ENCODE results near the gene KIF3B.
"Not testable (repeated sequence)": the region's sequence is repeated elsewhere in the genome, so short reads cannot be mapped to it uniquely, and the experiment has no call there.

KIF3B gene

GRCh38 chr20:32353848-32354496, 76.5 kb downstream of the KIF3B start:
- Histone ChIP-seq H2AFZ (no peak overlapping the region), H3K9me3 (ENCODE audit: control insufficient read depth, low read length) (no peaks in the 10 kb centered on the region), H3K79me2 (peaks cover under 1% of the 10 kb centered on the region), H3K27me3 (ENCODE audit: control insufficient read depth, insufficient read depth, low read length) (no peaks in the 10 kb centered on the region), H3K27ac (no peak overlapping the region), H3K4me1 (peaks cover 3% of the 10 kb centered on the region), H3K4me3 (ENCODE audit: low read depth, low read length) (no peak overlapping the region), H3K9ac (no peak overlapping the region), H3K36me3 (ENCODE audit: control insufficient read depth, insufficient read depth, low read length) (no peaks in the 10 kb centered on the region), H3K4me2 (ENCODE audit: low read length) (no peak overlapping the region)
- no peak for TF ChIP-seq CTCF (IDR thresholded peaks at IDR 0.05)

DNA sequence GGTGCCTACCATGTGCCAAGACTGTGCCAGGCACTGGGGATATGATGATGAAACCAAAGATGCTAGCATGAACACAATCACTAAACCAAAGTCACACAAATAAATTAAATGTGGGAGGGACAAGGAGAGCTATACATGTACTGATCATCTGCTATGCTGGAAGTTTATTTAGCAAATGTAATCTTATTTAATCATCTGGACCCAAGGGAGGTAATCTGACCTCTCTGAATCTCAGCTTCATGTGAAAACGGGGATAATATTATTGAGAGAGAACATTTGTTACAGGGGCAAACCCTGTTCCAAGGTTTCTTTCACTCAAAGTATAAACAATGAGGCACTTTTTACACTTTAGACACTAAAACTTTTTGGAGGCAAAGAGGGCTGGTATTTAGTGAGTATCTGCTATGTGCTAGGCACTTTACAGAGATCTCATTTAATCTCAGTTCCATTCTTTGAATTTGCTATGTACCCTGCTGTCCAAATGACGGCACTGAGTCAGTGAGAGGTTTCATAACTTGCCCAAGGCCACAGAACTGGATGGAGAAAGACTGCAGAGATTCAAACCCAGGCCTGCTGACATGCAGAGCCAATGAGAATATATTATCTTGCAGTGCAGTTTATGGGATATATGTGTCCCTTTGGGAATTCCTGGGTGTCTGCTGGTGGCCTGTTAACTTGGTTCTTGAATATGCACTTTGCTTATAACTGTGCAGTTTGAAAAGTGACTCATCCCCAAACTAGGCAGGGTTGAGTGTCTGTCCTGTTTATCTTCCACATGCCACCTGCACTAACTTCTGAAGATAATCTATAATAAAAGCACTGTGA, 77.4 kb downstream of the KIF3B start:
- TF ChIP-seq CTCF (IDR thresholded peaks at IDR 0.05): no peak
- Histone ChIP-seq H3K27me3 (ENCODE audit: control insufficient read depth, insufficient read depth, low read length) (no peaks in the 10 kb centered on the region), H3K79me2 (peaks cover 3% of the 10 kb centered on the region), H3K4me2 (ENCODE audit: low read length) (no peak overlapping the region), H3K9ac (no peak overlapping the region), H3K36me3 (ENCODE audit: control insufficient read depth, insufficient read depth, low read length) (no peaks in the 10 kb centered on the region), H3K9me3 (ENCODE audit: control insufficient read depth, low read length) (no peaks in the 10 kb centered on the region), H3K27ac (no peak overlapping the region), H2AFZ (no peak overlapping the region), H3K4me1 (peaks cover 3% of the 10 kb centered on the region), H3K4me3 (ENCODE audit: low read depth, low read length) (no peak overlapping the region)

DNA sequence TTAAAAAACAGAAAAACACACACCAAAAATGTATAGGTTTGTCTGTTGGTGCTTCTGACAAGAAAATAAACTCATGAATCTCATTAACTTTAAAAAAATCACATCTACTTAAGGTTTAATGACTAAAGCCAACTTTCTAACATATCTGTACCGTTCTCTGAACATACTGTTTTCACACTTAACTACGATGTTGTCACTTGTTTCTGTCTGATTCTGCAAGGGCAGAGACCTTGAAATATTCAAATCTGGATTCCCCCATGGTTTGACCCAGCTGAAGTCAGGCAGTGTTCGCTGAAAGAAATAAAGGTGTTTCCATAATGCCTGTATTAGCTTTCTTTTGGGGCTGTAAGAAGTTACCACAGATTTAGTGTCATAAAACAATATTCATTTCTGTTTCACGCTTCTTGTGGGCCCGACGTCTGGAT, 78.0 kb downstream of the KIF3B start:
- H3K27me3 ChIP-seq (ENCODE audit: control insufficient read depth, insufficient read depth, low read length): no peaks in the 10 kb centered on the region
- H2AFZ ChIP-seq: no peak overlapping the region
- no peaks in the 10 kb centered on the region for H3K36me3 ChIP-seq (ENCODE audit: control insufficient read depth, insufficient read depth, low read length)
- no peak overlapping the region for H3K4me3 ChIP-seq (ENCODE audit: low read depth, low read length)
- H3K9me3 ChIP-seq (ENCODE audit: control insufficient read depth, low read length): no peaks in the 10 kb centered on the region
- H3K27ac ChIP-seq: no peak overlapping the region
- H3K4me1 ChIP-seq: peaks cover 3% of the 10 kb centered on the region
- H3K9ac ChIP-seq: no peak overlapping the region
- TF ChIP-seq CTCF (IDR thresholded peaks at IDR 0.05): no peak
- H3K79me2 ChIP-seq: peaks cover 3% of the 10 kb centered on the region
- H3K4me2 ChIP-seq (ENCODE audit: low read length): no peak overlapping the region

GRCh38 chr20:32355907-32356621, 78.6 kb downstream of the KIF3B start:
- not testable (repeated sequence) for H3K27ac ChIP-seq; H3K36me3 ChIP-seq (ENCODE audit: control insufficient read depth, insufficient read depth, low read length); H3K4me1 ChIP-seq; H3K79me2 ChIP-seq; H3K4me2 ChIP-seq (ENCODE audit: low read length); H3K9ac ChIP-seq; H3K9me3 ChIP-seq (ENCODE audit: control insufficient read depth, low read length); H3K27me3 ChIP-seq (ENCODE audit: control insufficient read depth, insufficient read depth, low read length); H2AFZ ChIP-seq; H3K4me3 ChIP-seq (ENCODE audit: low read depth, low read length)

All from parathyroid adenoma (tissue), 2 donors.